Spleen (tissue), 11 donors: ENCODE data around the gene EYS. TPM values are rescaled to one million over a fixed set of nuclear protein-coding genes. Genes with fewer than 3 reads are reported as not detected.

ENCODE experiments used
- DNase-seq: peaks from one replicate; pipeline ENCODE4 v3.0.0-alpha.2; 2020
- H3K27ac ChIP-seq, 8 donors: fragments of 200-600 bp; sonication (generic) in 7 of 8; 1 replicate in 4 of 8; 2 replicates in 4 of 8; pipeline versions ENCODE4 v1.5.0 to v1.8.0; 2016 to 2021; ENCODE audit warnings: inconsistent platforms in 4 of 8, mild to moderate bottlenecking in 4 of 8, moderate library complexity in 1 of 8
- H3K27me3 ChIP-seq, 7 donors: fragments of 200-600 bp; sonication (generic) in 6 of 7; replicated peaks in 1 of 7; 1 replicate in 4 of 7; 2 replicates in 3 of 7; pipeline versions ENCODE4 v1.5.0 to v1.8.0; 2016 to 2021; ENCODE audit warnings: inconsistent platforms in 3 of 7, mild to moderate bottlenecking in 1 of 7
- H3K36me3 ChIP-seq, 6 donors: fragments of 200-600 bp; sonication (generic) in 5 of 6; 1 replicate in 4 of 6; 2 replicates in 2 of 6; pipeline versions ENCODE4 v1.5.0 to v1.8.0; 2016 to 2021; ENCODE audit warnings: inconsistent platforms in 2 of 6
- H3K4me1 ChIP-seq, 6 donors: fragments of 200-600 bp; sonication (generic) in 5 of 6; 1 replicate in 3 of 6; 2 replicates in 3 of 6; pipeline versions ENCODE4 v1.5.0 to v1.8.0; 2016 to 2021; ENCODE audit warnings: inconsistent platforms in 3 of 6
- H3K4me3 ChIP-seq, 8 donors: fragments of 200-600 bp; sonication (generic) in 7 of 8; 1 replicate in 4 of 8; 2 replicates in 4 of 8; pipeline versions ENCODE4 v1.5.0 to v1.8.0; 2016 to 2021; ENCODE audit warnings: inconsistent platforms in 4 of 8, mild to moderate bottlenecking in 4 of 8, moderate library complexity in 2 of 8
- H3K9me3 ChIP-seq, 8 donors: fragments of 200-600 bp; sonication (generic) in 7 of 8; 1 replicate in 4 of 8; 2 replicates in 4 of 8; pipeline versions ENCODE4 v1.5.0 to v1.8.0; 2016 to 2021; ENCODE audit warnings: inconsistent platforms in 4 of 8
- POLR2A ChIP-seq, 3 donors: fragments of 450-650 bp; IDR thresholded peaks; one replicate each; pipeline ENCODE4 v1.5.1; 2017; ENCODE audit warnings: antibody characterized with exemption in 3 of 3, mild to moderate bottlenecking in 1 of 3
- POLR2AphosphoS5 ChIP-seq, 3 donors: sonication (generic); formaldehyde crosslinking; IDR thresholded peaks; one replicate each; pipeline ENCODE4 v1.5.1; 2017; ENCODE audit warnings: antibody characterized with exemption in 3 of 3
- WGBS, 5 donors: extraction: QIAGEN DNeasy Blood & Tissue Kit in 3 of 5; methylation state at CpG; one replicate each; pipeline versions ENCODE4 v1.1.5 to v1.1.7; 2013 to 2018; 5-methylcytosine and 5-hydroxymethylcytosine counted together
- intact Hi-C: fragments of 100-400 bp; cut with DNase I; formaldehyde crosslinking; loops from one replicate; pipeline ENCODE4 v1.15.0; 2023; ENCODE audit warnings: low total_unique reads
- polyA plus RNA-seq, 3 donors: library from polyadenylated mRNA; stranded (reverse); fragments of 200-250 nt; gene quantifications; one replicate each; pipeline ENCODE4 v1.2.1, GENCODE V29; 2013
- total RNA-seq, 7 donors: library from RNA; depleted of rRNA in 3 of 7; stranded (reverse); fragments of >200 nt in 3 of 7; fragmentation: NEBNext Ultra II Directional in 4 of 7; extraction: Animal tissue kit (Norgen Biotek cat#: 25700) in 4 of 7; gene quantifications; one replicate each; pipeline versions ENCODE4 v1.1.0 to v1.2.1, GENCODE V29; 2016 to 2021
- TF ChIP-seq, protein P1 (sequence below), 11 experiments: fragments of 200-600 bp in 7 of 11; fragments of 450-650 bp in 4 of 11; sonication (generic) in 4 of 11; IDR thresholded peaks in 8 of 11; conservative IDR thresholded peaks in 3 of 11; 1 replicate in 7 of 11; 2 replicates in 4 of 11; pipeline versions ENCODE4 v1.4.0 to v1.8.0; 2016 to 2021; ENCODE audit warnings: antibody characterized with exemption in 11 of 11, inconsistent platforms in 4 of 11, mild to moderate bottlenecking in 1 of 11
- donor health status: healthy with polysubstance abuse.
- donor health status: DM: no; HTN: no; CAD: no; lungs with moderate emphysema.
- donor health status: DM: no; HTN: no; CAD: no.
- donor health status: Bipolar disorder and iron deficiency.
- donor health status: healthy.
- donor health status: DM: no; HTN: no; CAD: no.
- donor health status: DM: yes; HTN: yes; CAD: no.

The EYS gene
- total and polyA plus RNA-seq, 10 donors = under 0.01 to 0.72 (median 0.28) TPM; not detected in 5

DNA sequence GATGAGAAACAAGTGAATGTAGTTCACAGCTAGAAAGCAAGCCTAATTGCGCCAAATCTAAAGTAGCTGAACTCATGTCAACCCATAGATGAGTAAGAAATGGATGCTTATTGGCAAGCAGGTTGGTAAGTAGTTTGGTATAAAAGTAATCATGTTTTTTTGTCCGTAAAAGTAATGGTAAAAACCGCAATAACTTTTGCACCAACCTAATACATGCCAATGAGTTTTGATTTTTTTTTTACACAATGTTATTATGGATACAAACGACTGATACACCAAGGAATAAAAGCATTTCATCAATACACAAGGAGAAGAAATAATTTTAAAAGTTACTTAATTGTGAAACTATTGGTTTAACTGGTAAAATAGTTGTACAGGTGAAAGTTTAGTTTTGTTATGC, 977.5 kb downstream of the EYS start:
- Histone ChIP-seq H3K27ac (no peak overlapping the region), H3K4me3 (no peak overlapping the region), H3K36me3 (no peaks in the 10 kb centered on the region), H3K9me3 (peaks cover 0 to 20% (median 6%) of the 10 kb centered on the region in 8 donors), H3K27me3 (no peaks in the 10 kb centered on the region), H3K4me1 (no peaks in the 10 kb centered on the region)
- intact Hi-C loops = no loop called here
- DNase-seq = no peak
- WGBS, 5 donors = 61 to 82% (median 78%) methylated on average over 4 of the region's 4 CpGs
- TF ChIP-seq POLR2A (IDR thresholded peaks at IDR 0.05) = no peak
- TF ChIP-seq, protein P1, sequence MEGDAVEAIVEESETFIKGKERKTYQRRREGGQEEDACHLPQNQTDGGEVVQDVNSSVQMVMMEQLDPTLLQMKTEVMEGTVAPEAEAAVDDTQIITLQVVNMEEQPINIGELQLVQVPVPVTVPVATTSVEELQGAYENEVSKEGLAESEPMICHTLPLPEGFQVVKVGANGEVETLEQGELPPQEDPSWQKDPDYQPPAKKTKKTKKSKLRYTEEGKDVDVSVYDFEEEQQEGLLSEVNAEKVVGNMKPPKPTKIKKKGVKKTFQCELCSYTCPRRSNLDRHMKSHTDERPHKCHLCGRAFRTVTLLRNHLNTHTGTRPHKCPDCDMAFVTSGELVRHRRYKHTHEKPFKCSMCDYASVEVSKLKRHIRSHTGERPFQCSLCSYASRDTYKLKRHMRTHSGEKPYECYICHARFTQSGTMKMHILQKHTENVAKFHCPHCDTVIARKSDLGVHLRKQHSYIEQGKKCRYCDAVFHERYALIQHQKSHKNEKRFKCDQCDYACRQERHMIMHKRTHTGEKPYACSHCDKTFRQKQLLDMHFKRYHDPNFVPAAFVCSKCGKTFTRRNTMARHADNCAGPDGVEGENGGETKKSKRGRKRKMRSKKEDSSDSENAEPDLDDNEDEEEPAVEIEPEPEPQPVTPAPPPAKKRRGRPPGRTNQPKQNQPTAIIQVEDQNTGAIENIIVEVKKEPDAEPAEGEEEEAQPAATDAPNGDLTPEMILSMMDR (IDR thresholded peaks at IDR 0.05 in 8 of 11, conservative IDR thresholded peaks at IDR 0.05 in 3 of 11) = no peak
- no peak for TF ChIP-seq POLR2AphosphoS5 (IDR thresholded peaks at IDR 0.05)

DNA sequence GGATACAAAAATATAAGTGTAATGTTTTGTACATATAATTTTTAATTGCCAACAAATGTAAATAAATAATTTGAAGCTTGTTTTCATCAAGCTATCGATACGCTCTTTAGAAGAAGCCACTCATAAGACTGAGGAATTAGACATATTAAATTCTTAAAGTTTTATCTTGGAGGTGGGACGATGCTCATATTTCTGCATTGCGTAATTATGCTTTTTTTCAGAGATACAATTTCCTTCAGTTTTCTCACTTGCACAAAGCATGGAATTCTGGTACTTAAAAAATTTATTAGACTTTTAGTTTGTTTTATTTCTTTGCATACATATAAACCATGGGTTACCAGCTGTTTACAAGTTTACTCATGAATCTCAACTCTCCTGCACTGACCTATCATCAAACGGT, 980.0 kb downstream of the EYS start:
- Histone ChIP-seq H3K27ac (no peak overlapping the region), H3K27me3 (no peaks in the 10 kb centered on the region), H3K9me3 (peaks cover 0 to 20% (median 5%) of the 10 kb centered on the region in 8 donors), H3K36me3 (no peaks in the 10 kb centered on the region), H3K4me3 (no peak overlapping the region), H3K4me1 (no peaks in the 10 kb centered on the region)
- TF ChIP-seq POLR2A (IDR thresholded peaks at IDR 0.05) = no peak
- TF ChIP-seq, protein P1 (IDR thresholded peaks at IDR 0.05 in 8 of 11, conservative IDR thresholded peaks at IDR 0.05 in 3 of 11) = no peak
- no peak for TF ChIP-seq POLR2AphosphoS5 (IDR thresholded peaks at IDR 0.05)
- no peak for DNase-seq
- intact Hi-C loops = no loop called here
- 89 to 97% (median 92%) methylated on average over 5 of the region's 5 CpGs for WGBS, 5 donors

DNA sequence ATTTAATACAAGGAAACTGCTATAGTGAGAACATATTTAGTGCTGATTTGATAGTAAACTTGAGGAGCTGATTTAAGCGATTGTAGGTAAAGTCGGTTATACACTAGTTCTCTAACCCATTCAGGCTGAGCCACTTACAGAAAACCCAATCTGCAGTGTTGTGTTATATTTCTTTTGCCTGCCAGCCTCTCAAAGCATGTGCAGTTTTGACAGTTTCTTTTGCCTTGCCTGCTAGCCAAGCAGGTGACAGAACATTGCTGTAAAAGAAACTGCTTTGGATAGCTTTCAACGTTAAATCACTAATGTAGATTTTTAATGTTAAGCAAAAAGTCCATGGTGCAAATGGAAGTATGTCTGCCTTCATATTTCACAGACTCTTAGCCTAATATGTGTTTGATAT, 982.9 kb downstream of the EYS start:
- TF ChIP-seq POLR2AphosphoS5 (IDR thresholded peaks at IDR 0.05) = no peak
- no peak for TF ChIP-seq POLR2A (IDR thresholded peaks at IDR 0.05)
- TF ChIP-seq, protein P1 (IDR thresholded peaks at IDR 0.05 in 8 of 11, conservative IDR thresholded peaks at IDR 0.05 in 3 of 11) = no peak

DNA sequence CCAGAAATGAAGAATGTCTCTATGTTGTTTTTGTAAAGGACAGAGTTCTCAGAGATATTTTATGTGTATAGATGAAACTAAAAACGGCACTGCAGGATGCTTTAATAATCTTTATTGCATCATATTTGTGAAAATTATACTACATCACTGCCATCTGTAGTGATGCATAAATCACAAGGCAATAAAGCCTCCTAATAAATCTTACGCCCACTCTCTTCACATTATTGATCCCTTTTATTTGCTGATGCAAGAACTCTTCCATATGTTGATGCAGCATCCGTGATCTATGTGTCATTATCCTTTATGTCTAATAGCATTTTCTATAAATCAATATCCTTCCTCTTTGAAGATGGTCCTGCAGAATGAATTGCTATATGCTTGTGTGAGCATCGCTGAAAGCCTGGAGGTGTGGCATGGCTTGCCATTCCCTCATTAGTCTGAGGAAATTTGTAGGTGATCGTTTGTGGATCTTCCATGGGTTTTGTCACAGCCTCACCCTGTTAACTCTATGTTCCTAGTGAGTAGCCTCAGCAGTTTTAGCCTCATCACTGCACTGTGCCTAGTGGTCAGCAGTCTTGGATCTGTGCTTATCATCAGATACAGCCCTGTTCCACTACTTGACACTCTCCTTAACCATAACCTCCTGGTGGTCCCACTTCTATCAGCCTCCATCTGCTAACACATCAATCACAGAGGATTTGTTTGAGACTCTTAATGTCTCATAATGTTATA, 983.5 kb downstream of the EYS start:
- DNase-seq = no peak
- 83 to 92% (median 86%) methylated on average over 5 of the region's 5 CpGs for WGBS, 5 donors
- Histone ChIP-seq H3K36me3 (no peaks in the 10 kb centered on the region), H3K4me1 (no peaks in the 10 kb centered on the region), H3K27ac (no peak overlapping the region), H3K27me3 (no peaks in the 10 kb centered on the region), H3K4me3 (no peak overlapping the region), H3K9me3 (peaks cover 0 to 8% (median under 1%) of the 10 kb centered on the region in 8 donors)
- TF ChIP-seq, protein P1 (IDR thresholded peaks at IDR 0.05 in 8 of 11, conservative IDR thresholded peaks at IDR 0.05 in 3 of 11) = no peak
- TF ChIP-seq POLR2A (IDR thresholded peaks at IDR 0.05) (no peak), POLR2AphosphoS5 (IDR thresholded peaks at IDR 0.05) (no peak)
- intact Hi-C loops = no loop called here

More for the DNA sequence above, 982.9 kb downstream of the EYS start:
- Histone ChIP-seq H3K4me1 (no peaks in the 10 kb centered on the region), H3K27me3 (no peaks in the 10 kb centered on the region), H3K9me3 (peaks cover 0 to 14% (median 4%) of the 10 kb centered on the region in 8 donors), H3K4me3 (no peak overlapping the region), H3K36me3 (no peaks in the 10 kb centered on the region), H3K27ac (no peak overlapping the region)
- DNase-seq = no peak
- intact Hi-C loops = no loop called here
- 86 to 95% (median 90%) methylated on average over 3 of the region's 3 CpGs for WGBS, 5 donors
